ENCODE measurements around the gene HCN3.

The HCN3 gene

GRCh38 chr1:155261493-155261851 is 15.8 kb upstream of the HCN3 start:
- no peak; the same call in 1 of the 3 replicates for ATAC-seq
- TF ChIP-seq POU6F1 (CRISPR knock-in tag; IDR thresholded peaks at IDR 0.05; ENCODE audit: borderline replicate concordance, low read depth) (no peak), OSR1 (CRISPR knock-in tag; IDR thresholded peaks at IDR 0.05) (no peak), CREB5 (CRISPR knock-in tag; IDR thresholded peaks at IDR 0.05; ENCODE audit: low read depth) (no peak), ZFP3 (CRISPR knock-in tag; IDR thresholded peaks at IDR 0.05) (no peak), GLIS3 (CRISPR knock-in tag; IDR thresholded peaks at IDR 0.05) (no peak), ZNF8 (CRISPR knock-in tag; IDR thresholded peaks at IDR 0.05) (no peak), PATZ1 (CRISPR knock-in tag; IDR thresholded peaks at IDR 0.05; ENCODE audit: borderline replicate concordance) (no peak), ARNTL (CRISPR knock-in tag; IDR thresholded peaks at IDR 0.05; ENCODE audit: borderline replicate concordance, low read depth) (no peak), TOX (CRISPR knock-in tag; IDR thresholded peaks at IDR 0.05; ENCODE audit: borderline replicate concordance) (no peak), ESRRG (CRISPR knock-in tag; IDR thresholded peaks at IDR 0.05) (no peak)

- TF ChIP-seq ARNTL (CRISPR knock-in tag; IDR thresholded peaks at IDR 0.05; ENCODE audit: borderline replicate concordance, low read depth) (no peak), TCF4 (CRISPR knock-in tag; IDR thresholded peaks at IDR 0.05; ENCODE audit: borderline replicate concordance) (no peak), PATZ1 (CRISPR knock-in tag; IDR thresholded peaks at IDR 0.05; ENCODE audit: borderline replicate concordance) (0 out of 2 replicates have a peak, but pooled peaks have one; percentile 24), ZNF8 (CRISPR knock-in tag; IDR thresholded peaks at IDR 0.05) (no peak), CSDC2 (CRISPR knock-in tag; IDR thresholded peaks at IDR 0.05) (no peak), TSHZ2 (CRISPR knock-in tag; IDR thresholded peaks at IDR 0.05) (no peak), RARB (CRISPR knock-in tag; IDR thresholded peaks at IDR 0.05) (peak; percentile 71; the same call in 1 of the 2 replicates), ISL1 (CRISPR knock-in tag; IDR thresholded peaks at IDR 0.05) (no peak), CSRNP3 (CRISPR knock-in tag; IDR thresholded peaks at IDR 0.05) (peak; percentile 34; the same call in 1 of the 2 replicates), PPARA (CRISPR knock-in tag; IDR thresholded peaks at IDR 0.05; ENCODE audit: borderline replicate concordance) (no peak), CREB5 (CRISPR knock-in tag; IDR thresholded peaks at IDR 0.05; ENCODE audit: low read depth) (no peak), SNAI2 (CRISPR knock-in tag; IDR thresholded peaks at IDR 0.05) (no peak), ESRRG (CRISPR knock-in tag; IDR thresholded peaks at IDR 0.05) (peak; percentile 71), OSR1 (CRISPR knock-in tag; IDR thresholded peaks at IDR 0.05) (no peak), ZNF565 (CRISPR knock-in tag; conservative IDR thresholded peaks at IDR 0.05; ENCODE audit: low read depth) (no peak), ZC3H10 (CRISPR knock-in tag; IDR thresholded peaks at IDR 0.05) (peak; percentile 78), ZFP3 (CRISPR knock-in tag; IDR thresholded peaks at IDR 0.05) (no peak), ZNF70 (CRISPR knock-in tag; IDR thresholded peaks at IDR 0.05) (no peak), BACH2 (CRISPR knock-in tag; IDR thresholded peaks at IDR 0.05; ENCODE audit: borderline replicate concordance) (no peak), GLIS3 (CRISPR knock-in tag; IDR thresholded peaks at IDR 0.05) (peak; percentile 59), POU6F1 (CRISPR knock-in tag; IDR thresholded peaks at IDR 0.05; ENCODE audit: borderline replicate concordance, low read depth) (peak; percentile 45; the same call in 1 of the 2 replicates), TOX (CRISPR knock-in tag; IDR thresholded peaks at IDR 0.05; ENCODE audit: borderline replicate concordance) (peak; percentile 73), ZFP30 (CRISPR knock-in tag; IDR thresholded peaks at IDR 0.05) (no peak; the same call in 1 of the 2 replicates)
- peak; percentile 96 for ATAC-seq
These were observed 15.2 kb upstream of the HCN3 start, which contains the start of gene SCAMP3 for GRCh38 chr1:155261852-155262673. SCAMP3 (minus strand) TSS chr1:155262360; CDS start chr1:155262151, 209 bp downstream.

All from SK-N-SH treated with all-trans-retinoic acid at 6 μM for 48 hours (cell line).